Nucleus accumbens (tissue), 56 donors: ENCODE data around the gene LEPROT.
"Not testable (repeated sequence)": the region's sequence is repeated elsewhere in the genome, so short reads cannot be mapped to it uniquely, and the experiment has no call there.

Experiments
- DNase-seq, 56 donors: peaks; one replicate each; lab custom pipeline; 2025; lab: John Stamatoyannopoulos, UW

Gene LEPROT

GRCh38 chr1:65434255-65434654 is 13.8 kb downstream of the LEPROT start:
- DNase-seq, result no peak

GRCh38 chr1:65434760-65435159 is 14.3 kb downstream of the LEPROT start:
- no peak for DNase-seq

GRCh38 chr1:65435987-65436386 is 15.5 kb downstream of the LEPROT start:
- DNase-seq, result no peak

GRCh38 chr1:65437616-65438015 is 17.1 kb downstream of the LEPROT start:
- no peak for DNase-seq

GRCh38 chr1:65440322-65440900 is 19.9 kb downstream of the LEPROT start:
- no peak for DNase-seq

- no peak for DNase-seq
Observed at GRCh38 chr1:65440915-65441314, 20.4 kb downstream of the LEPROT start.

- DNase-seq, result no peak
Observed at GRCh38 chr1:65441464-65441863, 21.0 kb downstream of the LEPROT start.

- DNase-seq, result no peak
Observed at GRCh38 chr1:65442442-65442841, 22.0 kb downstream of the LEPROT start.

GRCh38 chr1:65443647-65444046 is 23.2 kb downstream of the LEPROT start:
- DNase-seq, result no peak

GRCh38 chr1:65444128-65444640 is 23.7 kb downstream of the LEPROT start:
- DNase-seq, result no peak

GRCh38 chr1:65445837-65446236 is 25.4 kb downstream of the LEPROT start:
- no peak for DNase-seq

- no peak for DNase-seq
Observed at GRCh38 chr1:65449214-65449823, 28.9 kb downstream of the LEPROT start.

- DNase-seq, result not testable (repeated sequence)
Observed at GRCh38 chr1:65455678-65456077, 35.2 kb downstream of the LEPROT start.

- DNase-seq, result no peak
Observed at GRCh38 chr1:65456481-65456880, 36.0 kb downstream of the LEPROT start.

- DNase-seq, result no peak
Observed at GRCh38 chr1:65457868-65458267, 37.4 kb downstream of the LEPROT start.

GRCh38 chr1:65458730-65459396 is 38.4 kb downstream of the LEPROT start:
- DNase-seq, result peak in 5 of 56 donors; percentile 1 to 18 (median 12)

GRCh38 chr1:65459397-65459768 is 38.9 kb downstream of the LEPROT start:
- peak in 3 of 56 donors; percentile 1 to 9 (median 2) for DNase-seq

- not testable (repeated sequence) for DNase-seq
Observed at GRCh38 chr1:65465837-65466236, 45.4 kb downstream of the LEPROT start.

- no peak for DNase-seq
Observed at GRCh38 chr1:65467536-65467935, 47.1 kb downstream of the LEPROT start.

- no peak for DNase-seq
Observed at GRCh38 chr1:65469126-65469888, 48.8 kb downstream of the LEPROT start.

- peak in 3 of 56 donors; percentile 0 to 17 (median 1) for DNase-seq
Observed at GRCh38 chr1:65469889-65470340, 49.4 kb downstream of the LEPROT start.
